Astrocyte (in vitro differentiated cells and primary cell): ENCODE results near the gene TNNI3.

Experiments
- CTCF ChIP-seq: IDR thresholded peaks from 2 replicates; pipeline ENCODE4 v1.5.1; 2011; ENCODE audit warnings: low read depth, mild to moderate bottlenecking, inconsistent platforms, low read length, moderate library complexity; ENCODE audit not compliant: insufficient read depth
- EZH2 ChIP-seq: IDR thresholded peaks from 2 replicates; pipeline ENCODE4 v1.6.1; 2012; ENCODE audit warnings: mild to moderate bottlenecking, low read length, inconsistent platforms; ENCODE audit not compliant: insufficient read depth

- TF ChIP-seq CTCF (no peak), EZH2 (no peak)
Observed at GRCh38 chr19:55137915-55138314, 19.6 kb downstream of the TNNI3 start.
